IPS-20b (cell line): Measurements from ENCODE around the gene OLFM3.

Experiments used
- H3K27ac ChIP-seq: one replicate; pipeline ENCODE4 v1.5.1; 2013; ENCODE audit warnings: low read length
- H3K27me3 ChIP-seq: 2 replicates; pipeline ENCODE4 v1.6.1; 2013; ENCODE audit warnings: mild to moderate bottlenecking, low read length, inconsistent platforms; ENCODE audit not compliant: insufficient read depth
- H3K36me3 ChIP-seq: 2 replicates; pipeline ENCODE4 v1.6.1; 2013; ENCODE audit warnings: low read depth, mild to moderate bottlenecking, inconsistent platforms, low read length, moderate library complexity; ENCODE audit not compliant: insufficient read depth
- H3K4me1 ChIP-seq: 2 replicates; pipeline ENCODE4 v1.6.1; 2013; ENCODE audit warnings: mild to moderate bottlenecking, control low read depth, inconsistent platforms, low read length, moderate library complexity; ENCODE audit not compliant: insufficient read depth
- H3K4me3 ChIP-seq: 2 replicates; pipeline ENCODE4 v1.5.1; 2013; ENCODE audit warnings: mild to moderate bottlenecking, low read length, inconsistent platforms
- H3K9ac ChIP-seq: 2 replicates; pipeline ENCODE4 v1.6.1; 2013; ENCODE audit warnings: low read depth, mild to moderate bottlenecking, inconsistent platforms, low read length, moderate library complexity
- H3K9me3 ChIP-seq: 2 replicates; pipeline ENCODE4 v1.6.1; 2013; ENCODE audit warnings: mild to moderate bottlenecking, low read depth, low read length, inconsistent platforms; ENCODE audit not compliant: insufficient read depth

The OLFM3 gene

DNA sequence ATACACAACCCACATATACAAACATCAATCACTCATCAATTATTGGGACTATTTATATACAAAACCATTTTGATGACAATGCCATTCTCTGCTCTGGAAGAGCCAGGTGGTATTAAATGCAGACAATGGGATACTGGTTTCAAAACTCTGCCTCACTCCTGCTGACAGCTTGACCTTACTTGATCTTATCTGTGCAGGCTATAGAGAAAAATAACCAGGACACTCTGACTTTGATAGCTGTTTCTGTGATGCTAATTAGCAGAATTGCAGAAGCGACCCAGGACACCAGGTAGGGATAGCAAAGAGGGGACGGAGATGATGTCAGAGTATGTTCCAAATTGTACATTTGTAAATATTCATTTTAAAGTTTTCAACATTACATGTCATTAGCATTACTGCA, 89.5 kb downstream of the OLFM3 start:
- H3K4me1 ChIP-seq, result peaks cover 15% of the 10 kb centered on the region
- no peaks in the 10 kb centered on the region for H3K27me3 ChIP-seq
- no peak overlapping the region for H3K27ac ChIP-seq
- H3K9ac ChIP-seq, result no peak overlapping the region
- H3K4me3 ChIP-seq, result no peak overlapping the region
- no peaks in the 10 kb centered on the region for H3K9me3 ChIP-seq
- H3K36me3 ChIP-seq, result no peaks in the 10 kb centered on the region

GRCh38 chr1:101905283-101905835, 91.4 kb downstream of the OLFM3 start:
- Histone ChIP-seq H3K4me1 (peaks cover 15% of the 10 kb centered on the region), H3K27ac (no peak overlapping the region), H3K9me3 (no peaks in the 10 kb centered on the region), H3K9ac (no peak overlapping the region), H3K27me3 (no peaks in the 10 kb centered on the region), H3K4me3 (no peak overlapping the region), H3K36me3 (no peaks in the 10 kb centered on the region)

GRCh38 chr1:101902199-101902598, 94.5 kb downstream of the OLFM3 start:
- peaks cover 20% of the 10 kb centered on the region for H3K4me1 ChIP-seq
- H3K9ac ChIP-seq, result no peak overlapping the region
- H3K9me3 ChIP-seq, result no peaks in the 10 kb centered on the region
- no peak overlapping the region for H3K4me3 ChIP-seq
- H3K27me3 ChIP-seq, result no peaks in the 10 kb centered on the region
- no peak overlapping the region for H3K27ac ChIP-seq
- no peaks in the 10 kb centered on the region for H3K36me3 ChIP-seq

- Histone ChIP-seq H3K9me3 (no peaks in the 10 kb centered on the region), H3K36me3 (no peaks in the 10 kb centered on the region), H3K27ac (no peak overlapping the region), H3K4me3 (no peak overlapping the region), H3K27me3 (no peaks in the 10 kb centered on the region), H3K9ac (no peak overlapping the region), H3K4me1 (peaks cover 5% of the 10 kb centered on the region; the same call in 1 of the 2 replicates)
These were observed 98.6 kb downstream of the OLFM3 start for GRCh38 chr1:101898137-101898536.

DNA sequence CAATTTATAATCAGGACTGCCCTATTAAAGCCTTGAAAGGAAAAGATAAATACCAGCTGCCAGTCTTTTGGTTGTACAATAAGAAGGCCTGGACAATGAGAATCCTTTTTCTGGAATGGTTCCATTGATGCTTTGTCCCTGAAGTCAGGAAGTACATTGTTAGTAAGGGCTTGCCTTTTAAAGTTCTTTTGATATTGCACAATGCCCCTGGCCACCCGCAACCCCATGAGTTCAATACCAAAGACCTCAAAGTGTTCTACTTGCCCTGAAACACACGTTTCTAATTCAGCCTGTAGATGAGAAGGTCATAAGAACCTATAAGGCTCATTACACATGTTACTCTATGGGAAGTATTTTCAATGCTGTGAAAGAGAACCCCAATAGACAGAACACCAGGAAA, 112.1 kb downstream of the OLFM3 start:
- Histone ChIP-seq H3K27me3 (no peaks in the 10 kb centered on the region), H3K9ac (no peak overlapping the region), H3K9me3 (no peaks in the 10 kb centered on the region), H3K36me3 (no peaks in the 10 kb centered on the region), H3K4me3 (no peak overlapping the region), H3K27ac (no peak overlapping the region), H3K4me1 (no peaks in the 10 kb centered on the region)

DNA sequence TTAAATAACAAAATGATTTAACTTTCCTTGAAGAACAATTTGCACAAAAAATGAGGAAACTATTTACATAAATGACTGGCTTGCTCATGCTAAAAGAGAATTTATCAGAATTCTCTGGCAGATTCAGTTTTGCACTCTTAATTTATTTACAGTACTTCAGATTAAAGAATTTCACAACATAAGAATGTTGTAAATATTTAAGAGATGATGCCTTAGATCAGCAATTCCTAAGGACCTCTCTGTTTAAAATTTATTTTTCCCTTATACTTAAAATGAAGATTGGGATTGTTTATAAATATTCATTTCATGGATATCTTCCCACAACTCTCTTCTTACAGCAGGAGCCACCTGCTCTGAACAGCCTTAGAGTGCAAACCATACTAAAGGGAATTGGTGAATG, 120.8 kb downstream of the OLFM3 start:
- Histone ChIP-seq H3K4me1 (no peaks in the 10 kb centered on the region), H3K36me3 (no peaks in the 10 kb centered on the region), H3K9ac (no peak overlapping the region), H3K27me3 (no peaks in the 10 kb centered on the region), H3K4me3 (no peak overlapping the region), H3K9me3 (no peaks in the 10 kb centered on the region), H3K27ac (no peak overlapping the region)

DNA sequence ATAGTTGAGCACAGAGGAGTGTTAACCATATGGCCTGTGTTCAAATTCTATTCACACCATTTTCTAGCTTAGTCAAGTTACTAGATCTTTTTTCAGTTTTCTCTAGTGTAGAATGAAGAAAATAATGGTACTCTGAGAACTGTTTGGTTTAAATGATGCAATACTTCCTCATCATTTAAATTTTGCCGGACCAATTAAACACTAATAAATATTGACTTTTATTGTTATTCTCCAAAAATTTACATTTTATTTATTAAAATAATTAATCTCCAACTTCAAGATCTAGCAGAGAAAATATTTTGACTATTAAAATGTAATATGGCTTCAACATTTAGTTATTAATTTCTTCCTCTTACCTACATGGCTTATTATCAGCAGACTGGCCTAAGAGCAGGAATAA, 123.1 kb downstream of the OLFM3 start:
- Histone ChIP-seq H3K4me1 (no peaks in the 10 kb centered on the region), H3K36me3 (no peaks in the 10 kb centered on the region), H3K27me3 (no peaks in the 10 kb centered on the region), H3K4me3 (no peak overlapping the region), H3K27ac (no peak overlapping the region), H3K9me3 (no peaks in the 10 kb centered on the region), H3K9ac (no peak overlapping the region)

DNA sequence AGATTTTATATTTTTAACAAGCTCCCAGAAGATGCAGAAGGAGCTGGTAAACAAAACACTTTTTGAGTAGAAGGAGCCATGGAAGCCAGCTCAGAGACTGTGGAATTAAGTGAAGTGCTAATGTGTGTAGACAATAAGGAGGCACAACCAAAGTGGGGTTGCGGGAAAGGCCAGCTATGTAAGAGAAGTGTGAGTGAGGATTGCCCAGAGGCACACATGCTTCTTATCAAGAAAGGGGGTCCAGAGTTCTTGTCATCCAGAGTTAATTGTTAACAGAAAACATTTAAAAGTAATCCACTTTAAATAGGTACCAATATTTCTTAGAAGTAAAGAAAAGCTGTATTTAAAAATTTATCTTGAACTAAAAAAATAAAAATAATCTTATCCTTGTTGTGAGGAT, 136.8 kb downstream of the OLFM3 start:
- no peak overlapping the region for H3K9ac ChIP-seq
- no peaks in the 10 kb centered on the region for H3K9me3 ChIP-seq
- no peaks in the 10 kb centered on the region for H3K36me3 ChIP-seq
- H3K4me3 ChIP-seq, result no peak overlapping the region
- no peak overlapping the region for H3K27ac ChIP-seq
- no peaks in the 10 kb centered on the region for H3K27me3 ChIP-seq
- no peaks in the 10 kb centered on the region for H3K4me1 ChIP-seq

DNA sequence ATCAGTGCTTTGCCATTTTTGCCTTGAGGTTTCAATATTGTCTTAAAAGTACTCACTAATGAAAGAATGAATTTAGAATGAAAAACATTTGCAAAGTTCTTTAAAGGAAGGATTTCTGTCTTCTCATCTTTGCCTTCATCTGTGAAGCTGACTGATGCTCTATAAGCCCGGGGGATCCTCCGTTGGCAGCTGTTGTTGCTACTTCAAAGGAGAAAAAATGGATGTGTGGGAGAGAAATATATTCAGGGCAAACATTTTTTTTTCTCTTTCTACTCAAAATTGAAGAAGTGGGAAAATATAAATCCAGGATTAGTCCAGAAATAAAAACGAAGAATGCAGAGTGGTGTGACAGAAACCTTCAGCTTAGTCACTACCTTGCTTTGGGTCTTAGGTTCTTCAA, 142.5 kb downstream of the OLFM3 start:
- no peaks in the 10 kb centered on the region for H3K4me1 ChIP-seq
- no peaks in the 10 kb centered on the region for H3K36me3 ChIP-seq
- H3K27ac ChIP-seq, result no peak overlapping the region

DNA sequence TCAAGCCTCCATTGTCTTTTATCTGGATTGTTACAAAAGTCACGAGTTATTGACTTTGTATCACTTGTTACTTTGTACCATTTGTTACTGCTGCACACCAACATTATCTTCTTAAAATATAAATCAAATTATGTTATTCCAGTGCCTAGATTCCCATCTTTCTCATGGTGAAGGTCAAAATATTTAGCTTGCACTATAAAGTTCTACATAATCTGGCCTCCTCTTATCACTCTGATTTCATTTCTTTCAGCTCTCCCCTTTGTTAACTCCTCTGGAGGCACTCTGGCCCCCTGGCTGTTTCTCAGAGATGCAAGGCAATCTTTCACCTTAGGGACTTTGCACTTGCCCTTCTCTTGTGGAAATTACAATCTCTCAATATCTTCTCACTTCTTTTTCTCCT, 143.8 kb downstream of the OLFM3 start:
- H3K36me3 ChIP-seq, result no peaks in the 10 kb centered on the region
- H3K27me3 ChIP-seq, result no peaks in the 10 kb centered on the region
- H3K4me1 ChIP-seq, result peaks cover 4% of the 10 kb centered on the region; the same call in 1 of the 2 replicates
- H3K4me3 ChIP-seq, result no peak overlapping the region
- H3K9ac ChIP-seq, result no peak overlapping the region
- no peak overlapping the region for H3K27ac ChIP-seq
- no peaks in the 10 kb centered on the region for H3K9me3 ChIP-seq

More for the DNA sequence above, 142.5 kb downstream of the OLFM3 start:
- no peak overlapping the region for H3K4me3 ChIP-seq
- no peak overlapping the region for H3K9ac ChIP-seq
- H3K9me3 ChIP-seq, result no peaks in the 10 kb centered on the region
- no peaks in the 10 kb centered on the region for H3K27me3 ChIP-seq

DNA sequence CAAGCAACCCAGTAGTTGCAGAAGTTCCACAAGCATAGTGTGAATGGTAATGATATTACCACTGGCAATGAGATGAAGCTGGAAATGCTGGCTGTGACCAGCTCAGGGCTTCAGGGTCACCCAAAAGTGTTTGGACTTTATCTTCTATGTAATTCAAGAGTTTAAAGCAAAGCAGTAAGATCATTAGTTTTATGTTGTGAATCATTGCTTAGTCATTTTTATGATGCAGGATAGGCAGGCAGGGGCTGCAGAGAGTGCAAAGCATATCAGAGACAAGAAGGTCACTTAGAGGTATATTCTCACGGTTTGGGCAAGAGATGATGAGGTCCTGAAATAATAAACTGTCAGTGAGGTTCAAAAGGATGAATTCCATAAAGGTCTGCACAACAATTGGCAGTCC, 147.4 kb downstream of the OLFM3 start:
- H3K4me1 ChIP-seq, result peaks cover 10% of the 10 kb centered on the region; the same call in 1 of the 2 replicates
- H3K36me3 ChIP-seq, result no peaks in the 10 kb centered on the region
- H3K9me3 ChIP-seq, result no peaks in the 10 kb centered on the region
- no peak overlapping the region for H3K27ac ChIP-seq
- no peak overlapping the region for H3K9ac ChIP-seq
- H3K27me3 ChIP-seq, result no peaks in the 10 kb centered on the region
- no peak overlapping the region for H3K4me3 ChIP-seq

GRCh38 chr1:101847626-101848025, 149.1 kb downstream of the OLFM3 start:
- H3K4me3 ChIP-seq, result no peak overlapping the region; the same call in 1 of the 2 replicates
- no peaks in the 10 kb centered on the region for H3K9me3 ChIP-seq
- H3K36me3 ChIP-seq, result no peaks in the 10 kb centered on the region
- no peaks in the 10 kb centered on the region for H3K27me3 ChIP-seq
- no peak overlapping the region for H3K27ac ChIP-seq
- H3K9ac ChIP-seq, result no peak overlapping the region
- H3K4me1 ChIP-seq, result peaks cover 21% of the 10 kb centered on the region; the same call in 1 of the 2 replicates
